Calu3 (cell line): ENCODE results near the gene TMOD2. TPM values are rescaled to one million over a fixed set of nuclear protein-coding genes. Genes with fewer than 3 reads are reported as not detected.

Source experiments
- BruUV-seq: library from RNA; stranded (reverse); fragments of 400-500 nt; replicated peaks from 2 replicates; lab custom pipeline; 2021; lab: Mats Ljungman, UMichigan
- CTCF ChIA-PET: fragments of 300-600 bp; sonication (Branson Sonifier 250); formaldehyde crosslinking; loops from one replicate; lab custom pipeline; 2022; ENCODE audit warnings: antibody characterized with exemption; lab: Charles Lee
- DNase-seq: peaks from one replicate; pipeline ENCODE4 v3.0.0; 2022
- H3K27ac Mint-ChIP-seq: one replicate; pipeline ENCODE4 v1.8.0; 2022; ENCODE audit warnings: mixed read lengths; ENCODE audit not compliant: unreplicated experiment
- H3K27me3 Mint-ChIP-seq: one replicate; pipeline ENCODE4 v1.8.0; 2022; ENCODE audit warnings: mixed read lengths; ENCODE audit not compliant: unreplicated experiment
- H3K36me3 Mint-ChIP-seq: one replicate; pipeline ENCODE4 v1.8.0; 2022; ENCODE audit warnings: mild to moderate bottlenecking, moderate library complexity, mixed read lengths; ENCODE audit not compliant: insufficient read depth, unreplicated experiment
- H3K4me1 Mint-ChIP-seq: one replicate; pipeline ENCODE4 v1.8.0; 2022; ENCODE audit warnings: mild to moderate bottlenecking, low read depth, mixed read lengths; ENCODE audit not compliant: unreplicated experiment
- H3K4me3 Mint-ChIP-seq: one replicate; pipeline ENCODE4 v1.8.0; 2022; ENCODE audit warnings: mild to moderate bottlenecking, low read depth, moderate library complexity, mixed read lengths; ENCODE audit not compliant: unreplicated experiment
- H3K9me3 Mint-ChIP-seq: one replicate; pipeline ENCODE4 v1.8.0; 2022; ENCODE audit warnings: low read depth, mixed read lengths; ENCODE audit not compliant: unreplicated experiment
- intact Hi-C: fragments of 100-400 bp; cut with micrococcal nuclease; formaldehyde crosslinking; loops from one replicate; pipeline ENCODE4 v1.10.0; 2022; ENCODE audit not compliant: unreplicated experiment
- total RNA-seq: library from RNA; stranded (reverse); gene quantifications from 2 replicates; pipeline ENCODE4 v1.2.3, GENCODE V29; 2022
- TF ChIP-seq, protein P1 (sequence below): fragments of 200-600 bp; IDR thresholded peaks from one replicate; pipeline ENCODE4 v1.8.0; 2022; ENCODE audit warnings: antibody characterized with exemption; ENCODE audit not compliant: unreplicated experiment

TMOD2 gene
- total RNA-seq, 1 experiment from 2014 or later: 0.64 TPM

DNA sequence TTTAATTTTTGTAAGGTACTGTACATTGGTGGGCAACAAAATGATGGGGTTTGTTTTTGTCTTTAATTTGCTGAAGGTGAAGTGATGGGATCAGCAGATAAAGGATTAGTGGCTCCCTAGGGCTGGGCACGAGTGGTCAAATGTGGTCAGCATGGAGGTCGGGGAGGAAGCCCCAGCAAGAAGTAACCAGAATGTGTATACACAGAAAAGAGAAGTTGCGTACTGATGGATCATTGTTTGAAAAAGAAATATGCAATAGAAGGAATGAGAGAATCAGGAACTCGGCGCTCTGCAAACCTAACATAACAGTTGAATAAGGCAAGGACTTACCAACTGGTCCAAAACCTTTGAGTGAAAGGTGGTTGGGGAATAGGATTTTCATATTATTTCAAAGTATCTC is 1.5 kb downstream of the TMOD2 start:
- Mint-ChIP-seq H3K4me1 (peaks cover 8% of the 10 kb centered on the region), H3K4me3 (no peak overlapping the region), H3K36me3 (no peaks in the 10 kb centered on the region), H3K27ac (no peak overlapping the region), H3K9me3 (no peaks in the 10 kb centered on the region), H3K27me3 (peaks cover 87% of the 10 kb centered on the region)
- CTCF ChIA-PET: no interaction called here
- TF ChIP-seq, protein P1, sequence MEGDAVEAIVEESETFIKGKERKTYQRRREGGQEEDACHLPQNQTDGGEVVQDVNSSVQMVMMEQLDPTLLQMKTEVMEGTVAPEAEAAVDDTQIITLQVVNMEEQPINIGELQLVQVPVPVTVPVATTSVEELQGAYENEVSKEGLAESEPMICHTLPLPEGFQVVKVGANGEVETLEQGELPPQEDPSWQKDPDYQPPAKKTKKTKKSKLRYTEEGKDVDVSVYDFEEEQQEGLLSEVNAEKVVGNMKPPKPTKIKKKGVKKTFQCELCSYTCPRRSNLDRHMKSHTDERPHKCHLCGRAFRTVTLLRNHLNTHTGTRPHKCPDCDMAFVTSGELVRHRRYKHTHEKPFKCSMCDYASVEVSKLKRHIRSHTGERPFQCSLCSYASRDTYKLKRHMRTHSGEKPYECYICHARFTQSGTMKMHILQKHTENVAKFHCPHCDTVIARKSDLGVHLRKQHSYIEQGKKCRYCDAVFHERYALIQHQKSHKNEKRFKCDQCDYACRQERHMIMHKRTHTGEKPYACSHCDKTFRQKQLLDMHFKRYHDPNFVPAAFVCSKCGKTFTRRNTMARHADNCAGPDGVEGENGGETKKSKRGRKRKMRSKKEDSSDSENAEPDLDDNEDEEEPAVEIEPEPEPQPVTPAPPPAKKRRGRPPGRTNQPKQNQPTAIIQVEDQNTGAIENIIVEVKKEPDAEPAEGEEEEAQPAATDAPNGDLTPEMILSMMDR: no peak
- intact Hi-C loops: no loop called here
- no peak for DNase-seq
- BruUV-seq: no TSS peak

DNA sequence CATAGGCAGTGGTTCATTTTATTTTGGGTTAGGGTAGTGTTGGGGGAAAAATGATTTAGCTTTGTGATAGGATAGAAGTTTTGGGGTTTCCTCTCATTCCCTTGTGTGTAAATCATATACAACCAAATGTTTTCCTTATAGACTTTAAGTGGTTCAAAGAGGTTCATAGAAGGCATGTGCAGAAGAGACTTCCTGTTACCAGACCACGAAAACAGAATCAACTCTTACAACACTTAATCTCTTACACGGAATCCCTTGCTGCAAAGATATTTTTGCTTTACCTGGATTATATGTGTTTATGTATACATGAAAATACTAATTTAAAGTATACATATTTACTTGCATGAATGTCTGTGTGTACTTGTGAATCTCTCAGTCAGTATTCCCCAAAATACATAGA is 2.9 kb downstream of the TMOD2 start:
- BruUV-seq: no TSS peak
- Mint-ChIP-seq H3K36me3 (no peaks in the 10 kb centered on the region), H3K4me3 (no peak overlapping the region), H3K9me3 (no peaks in the 10 kb centered on the region), H3K4me1 (peaks cover 8% of the 10 kb centered on the region), H3K27me3 (peaks cover 91% of the 10 kb centered on the region), H3K27ac (no peak overlapping the region)
- intact Hi-C loops: no loop called here
- DNase-seq: no peak
- CTCF ChIA-PET: no interaction called here
- TF ChIP-seq, protein P1: no peak

DNA sequence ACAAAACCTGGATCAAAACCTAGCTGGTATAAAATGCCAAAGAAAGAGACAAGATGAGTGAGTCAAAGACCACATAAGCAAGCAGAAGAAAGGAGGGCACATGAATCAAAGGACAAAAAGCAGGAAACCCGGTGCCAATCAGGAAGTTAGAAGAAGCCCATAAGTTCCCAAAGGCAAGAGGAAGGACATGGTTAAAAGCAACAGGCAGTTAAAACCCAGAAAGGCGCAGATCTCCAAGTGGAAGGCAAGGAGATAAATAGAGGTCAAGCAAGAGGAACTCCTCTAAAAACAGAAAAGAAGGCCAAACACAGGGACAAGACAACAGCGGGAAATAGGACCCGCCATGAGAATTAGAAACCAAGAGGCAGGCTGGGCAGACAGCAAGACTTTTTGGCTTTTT is 4.4 kb downstream of the TMOD2 start:
- TF ChIP-seq, protein P1: no peak
- CTCF ChIA-PET: no interaction called here

DNA sequence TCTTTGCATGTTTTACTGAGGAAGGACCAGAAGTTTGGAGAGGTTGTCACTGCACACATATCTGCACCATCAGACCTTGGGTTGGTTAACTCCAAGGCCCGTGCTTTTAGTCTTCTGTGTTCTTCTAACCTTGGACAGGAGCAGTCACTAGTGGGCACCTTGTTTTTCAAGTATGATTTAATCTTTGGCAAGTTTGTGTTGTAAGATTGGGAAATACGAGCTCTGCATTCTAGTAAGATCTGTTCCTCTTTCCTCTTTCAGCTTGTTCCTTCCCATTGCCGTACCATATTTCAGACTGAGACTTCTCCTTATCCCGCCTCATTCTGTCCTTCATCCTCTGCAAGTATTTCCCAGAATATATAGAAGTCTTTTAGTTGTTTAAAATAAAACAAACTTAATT is 5.1 kb downstream of the TMOD2 start:
- H3K4me3 Mint-ChIP-seq: no peak overlapping the region
- DNase-seq: no peak
- peaks cover 90% of the 10 kb centered on the region for H3K27me3 Mint-ChIP-seq
- intact Hi-C loops: no loop called here
- no peaks in the 10 kb centered on the region for H3K9me3 Mint-ChIP-seq
- no peak overlapping the region for H3K27ac Mint-ChIP-seq
- H3K4me1 Mint-ChIP-seq: no peaks in the 10 kb centered on the region
- no TSS peak for BruUV-seq
- TF ChIP-seq, protein P1: no peak
- H3K36me3 Mint-ChIP-seq: no peaks in the 10 kb centered on the region
- CTCF ChIA-PET: interaction anchor here (0.7 kb wide), 1 partner anchor 10 kb away, joined by 5 read pairs; no protein-coding TSS in a partner anchor

More for the DNA sequence above, 4.4 kb downstream of the TMOD2 start:
- no peaks in the 10 kb centered on the region for H3K9me3 Mint-ChIP-seq
- H3K27ac Mint-ChIP-seq: no peak overlapping the region
- H3K27me3 Mint-ChIP-seq: peaks cover 91% of the 10 kb centered on the region
- H3K36me3 Mint-ChIP-seq: no peaks in the 10 kb centered on the region
- no peak overlapping the region for H3K4me3 Mint-ChIP-seq
- H3K4me1 Mint-ChIP-seq: peaks cover 7% of the 10 kb centered on the region
- DNase-seq: no peak
- intact Hi-C loops: no loop called here
- BruUV-seq: no TSS peak
